HG02763 (cell line): ENCODE data around the gene TRANK1.
"Not testable (repeated sequence)": the region's sequence is repeated elsewhere in the genome, so short reads cannot be mapped to it uniquely, and the experiment has no call there.

ENCODE experiments used
- ATAC-seq: cut with Tn5 transposase; IDR thresholded peaks from one replicate; pipeline ENCODE4 v1.9.1; 2021; ENCODE audit warnings: mild to moderate bottlenecking, moderate library complexity; ENCODE audit not compliant: unreplicated experiment

Gene TRANK1

DNA sequence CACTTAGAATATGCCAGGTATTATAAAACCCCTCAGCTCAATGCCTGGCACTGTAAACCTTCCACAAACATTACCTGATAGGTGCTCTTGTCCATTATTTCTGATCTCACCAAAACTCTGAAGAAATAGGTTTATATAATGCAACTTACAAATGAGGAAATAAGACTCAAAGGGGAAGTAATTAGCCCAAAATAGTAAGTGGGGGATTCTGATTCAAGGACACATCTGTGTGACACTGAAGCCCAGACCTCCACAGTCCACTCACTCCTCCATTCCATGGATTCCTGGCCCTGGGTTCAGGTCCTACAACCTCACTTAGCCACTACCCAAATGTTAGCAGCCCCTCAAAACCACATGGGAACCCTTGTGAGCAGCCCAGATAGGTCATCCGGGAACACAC lies 49.9 kb downstream of the TRANK1 start:
- ATAC-seq: no peak

DNA sequence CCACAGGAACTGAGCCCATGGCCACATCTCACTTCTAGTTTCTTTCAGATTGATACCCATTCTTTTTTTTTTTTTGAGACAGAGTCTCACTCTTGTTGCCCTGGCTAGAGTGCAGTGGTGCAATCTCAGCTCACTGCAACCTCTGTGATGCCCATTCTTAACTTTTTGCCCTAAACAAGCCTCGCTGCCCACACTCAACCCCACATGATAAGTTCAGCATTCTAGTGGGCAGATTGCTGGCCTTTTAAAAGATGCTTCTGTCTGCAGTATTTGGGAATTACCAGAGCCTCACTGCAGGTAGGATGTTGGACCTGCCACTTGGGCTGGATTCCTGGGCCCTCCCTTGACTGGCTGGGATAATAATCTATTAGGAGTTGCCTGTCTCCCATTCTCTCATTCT lies 51.0 kb downstream of the TRANK1 start:
- ATAC-seq: no peak

DNA sequence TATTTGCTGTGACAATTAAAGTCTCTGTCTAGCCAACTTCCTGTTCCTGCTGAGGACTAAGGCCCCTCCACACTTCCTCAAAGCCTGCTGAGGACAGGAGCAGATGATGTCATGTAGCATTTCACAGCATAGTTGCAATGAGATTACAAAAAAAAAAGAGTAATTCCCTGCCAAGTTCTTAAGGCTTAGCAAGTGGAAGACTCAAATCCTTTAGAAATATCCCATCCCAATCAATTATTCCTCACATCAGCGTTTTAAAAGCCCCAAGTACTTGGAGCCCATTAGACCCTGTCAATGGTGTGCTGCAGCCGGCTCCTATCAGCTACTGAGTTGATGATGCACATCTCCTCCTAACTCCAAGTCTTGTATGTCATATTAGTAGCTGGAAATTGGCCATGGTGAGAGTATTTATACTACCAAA lies 51.7 kb downstream of the TRANK1 start:
- peak; percentile 38 for ATAC-seq

DNA sequence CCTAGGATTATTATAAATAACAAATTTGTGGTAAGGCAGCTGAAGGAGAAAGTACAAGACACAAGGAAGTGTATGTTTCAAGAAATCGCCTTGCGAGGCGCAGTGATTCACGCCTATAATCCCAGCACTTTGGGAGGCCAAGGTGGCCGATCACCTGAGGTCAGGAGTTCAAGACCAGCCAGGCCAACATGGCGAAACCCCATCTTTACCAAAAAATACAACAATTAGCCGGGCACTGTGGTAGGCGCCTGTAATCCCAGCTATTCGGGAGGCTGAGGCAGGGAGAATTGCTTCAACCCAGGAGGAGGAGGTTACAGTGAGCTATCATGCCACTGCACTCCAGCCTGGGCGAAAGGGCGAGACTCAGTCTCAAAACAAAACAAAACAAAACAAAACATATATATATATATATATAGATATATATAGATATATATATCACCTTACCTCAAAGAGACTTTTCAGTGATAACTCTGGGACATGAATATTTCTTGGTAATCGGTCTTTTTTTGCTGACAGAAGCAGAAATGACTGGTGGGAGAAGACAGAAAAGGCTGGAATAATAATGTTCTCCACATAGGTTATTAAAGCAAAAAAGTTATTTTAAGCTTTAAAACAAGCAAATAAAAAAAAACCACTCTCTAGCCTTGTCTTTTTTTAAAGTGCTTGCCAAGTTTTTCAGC lies 52.3 kb downstream of the TRANK1 start:
- no peak for ATAC-seq

DNA sequence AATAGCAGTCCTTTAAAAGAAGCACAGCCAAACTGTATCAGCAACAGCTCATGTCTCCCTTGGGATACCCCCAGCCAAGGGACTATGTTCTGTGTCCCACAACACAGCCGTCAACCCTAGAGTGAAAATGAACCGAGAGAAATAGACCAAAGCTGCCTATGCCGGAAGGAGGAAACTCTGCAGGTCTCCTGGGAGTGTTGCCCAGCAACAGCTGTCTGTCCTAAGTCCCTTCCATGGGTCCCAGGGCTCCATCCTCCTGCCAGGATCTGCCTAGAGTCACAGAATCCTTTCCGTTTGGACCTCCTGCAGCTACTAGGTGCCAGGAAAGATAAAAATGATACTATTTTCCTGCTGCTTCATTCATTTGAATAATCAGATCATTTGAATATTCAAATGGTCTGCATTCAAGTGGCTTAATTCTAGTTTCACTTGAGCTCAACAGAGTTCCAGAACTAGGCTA lies 53.1 kb downstream of the TRANK1 start:
- peak; percentile 79 for ATAC-seq

DNA sequence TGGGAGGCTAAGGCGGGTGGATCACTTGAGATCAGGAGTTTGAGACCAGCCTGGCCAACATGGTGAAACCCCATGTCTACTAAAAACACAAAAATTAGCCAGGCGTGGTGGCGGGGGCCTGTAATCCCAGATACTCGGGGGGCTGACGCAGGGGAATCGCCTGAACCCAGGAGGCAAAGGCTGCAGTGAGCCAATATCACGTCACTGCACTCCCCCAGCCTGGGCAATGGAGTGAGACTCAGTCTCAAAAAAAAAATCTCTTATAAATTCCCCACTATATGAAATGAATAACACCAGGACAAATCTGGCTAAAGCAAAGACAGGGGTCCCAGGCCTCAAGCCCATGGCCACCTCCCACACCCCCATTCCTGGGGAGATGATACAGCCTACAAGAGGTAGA lies 53.8 kb downstream of the TRANK1 start:
- ATAC-seq: not testable (repeated sequence)

DNA sequence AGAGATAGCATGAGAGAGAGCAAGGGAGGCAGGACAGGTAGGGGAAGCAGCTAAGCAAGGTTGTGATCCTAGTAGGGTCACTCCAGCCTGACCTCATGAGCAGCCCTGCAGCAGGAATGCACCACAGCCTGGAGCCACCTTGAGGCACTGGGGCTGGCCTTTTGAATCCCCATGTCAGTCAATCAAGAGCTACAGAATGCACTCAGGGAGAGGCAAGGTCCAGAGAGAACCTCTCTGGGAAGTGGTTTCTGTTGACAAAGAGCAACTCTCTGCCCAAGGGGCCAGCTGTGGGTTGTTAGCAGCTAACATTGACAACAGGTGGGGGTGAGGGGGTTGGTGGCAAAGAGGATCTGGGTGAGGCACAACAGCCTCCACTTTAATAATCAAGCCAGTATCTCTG lies 54.6 kb downstream of the TRANK1 start:
- no peak for ATAC-seq

DNA sequence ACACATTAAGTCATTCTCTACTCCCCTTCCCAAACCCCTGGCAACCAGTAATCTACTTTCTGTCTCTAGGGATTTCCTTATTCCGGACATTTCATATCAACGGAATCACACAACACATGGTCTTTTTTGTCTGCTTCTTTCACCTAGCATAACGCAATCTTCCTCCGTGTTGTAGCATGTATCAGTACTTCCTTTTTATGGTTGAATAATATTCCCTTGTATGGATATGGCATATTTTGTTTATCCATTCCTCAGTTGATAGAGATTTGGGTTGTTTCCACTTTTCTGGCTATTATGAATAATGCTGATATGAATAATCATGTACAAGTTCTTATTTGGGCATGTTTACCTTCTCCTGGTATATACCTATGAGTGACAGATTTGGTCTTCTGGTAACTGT lies 63.1 kb downstream of the TRANK1 start:
- no peak for ATAC-seq

DNA sequence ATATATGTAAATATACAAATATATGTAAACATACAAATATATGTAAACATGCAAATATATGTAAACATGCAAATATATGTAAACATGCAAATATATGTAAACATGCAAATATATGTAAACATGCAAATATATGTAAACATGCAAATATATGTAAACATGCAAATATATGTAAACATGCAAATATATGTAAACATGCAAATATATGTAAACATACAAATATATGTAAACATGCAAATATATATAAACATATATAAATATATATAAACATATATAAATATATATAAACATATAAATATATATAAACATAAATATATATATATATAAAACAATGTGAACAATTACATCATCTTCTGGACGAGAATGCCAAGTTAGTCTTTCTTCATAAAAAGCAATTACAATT lies 65.0 kb downstream of the TRANK1 start:
- not testable (repeated sequence) for ATAC-seq

DNA sequence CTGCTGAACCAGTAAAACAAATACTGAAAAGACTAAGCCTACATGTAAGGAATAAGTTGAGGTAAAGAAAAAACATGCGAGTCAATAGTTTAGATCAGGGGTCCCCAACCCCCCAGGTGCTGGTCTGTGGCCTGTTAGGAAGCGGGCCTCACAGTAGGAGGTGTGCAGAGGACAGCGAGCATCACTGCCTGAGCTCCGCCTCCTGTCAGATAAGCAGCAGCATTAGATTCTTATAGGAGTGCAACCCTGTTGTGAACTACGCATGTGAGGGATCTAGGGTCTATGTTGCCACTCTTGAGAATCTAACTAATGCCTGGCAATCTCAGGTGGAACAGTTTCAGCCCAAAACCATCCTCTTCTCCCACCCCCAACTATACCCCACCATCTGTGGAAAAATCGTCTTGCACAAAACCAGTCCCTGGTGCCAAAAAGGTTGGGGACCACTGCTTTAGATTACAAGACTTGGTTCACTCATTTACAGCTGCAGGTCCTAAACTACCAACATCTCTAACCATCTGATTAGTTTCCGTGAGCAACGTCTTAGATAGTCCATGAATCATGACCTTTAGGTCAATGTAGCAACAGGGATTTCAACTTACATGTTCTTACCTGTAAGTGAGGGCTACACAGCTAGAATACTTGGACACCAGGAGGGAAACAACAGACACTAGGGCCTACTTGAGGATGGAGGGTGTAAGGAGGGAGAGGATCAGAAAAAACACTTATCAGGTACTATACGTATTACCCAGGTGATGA lies 66.7 kb downstream of the TRANK1 start:
- no peak for ATAC-seq

DNA sequence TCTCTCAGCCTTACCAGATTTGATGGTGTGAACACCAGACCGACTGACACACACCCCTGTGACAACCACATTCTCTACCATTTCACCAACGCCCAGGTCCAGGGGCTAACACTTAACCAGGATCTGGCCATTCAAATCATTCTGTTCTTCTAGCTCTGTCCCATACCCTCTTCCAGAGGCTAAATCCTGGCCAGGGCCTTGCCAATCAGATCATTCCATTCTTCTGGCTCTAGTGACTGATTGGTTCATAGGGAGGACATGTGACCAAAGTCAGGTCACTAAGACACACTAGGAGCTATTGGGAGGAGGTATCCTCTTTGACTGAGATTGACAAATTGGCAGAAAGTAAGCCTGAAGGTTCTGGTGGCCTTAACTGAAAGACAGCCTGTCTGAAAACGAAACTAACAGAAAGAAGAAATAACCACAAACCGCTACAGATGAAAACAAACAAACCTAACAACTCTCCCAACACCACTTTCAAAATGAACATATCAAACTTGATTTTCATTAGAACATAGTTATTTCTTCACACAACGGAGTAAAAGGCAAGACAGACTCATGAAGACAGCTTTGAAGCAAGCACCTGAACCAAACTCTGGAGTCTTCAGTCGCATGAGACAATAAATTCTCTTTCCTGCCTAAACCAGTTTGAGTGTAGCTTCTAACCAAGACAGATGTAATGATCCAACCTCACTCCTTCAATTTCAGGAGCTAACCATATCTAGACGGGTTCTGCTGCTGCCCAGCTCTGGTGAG lies 68.5 kb downstream of the TRANK1 start:
- peak; percentile 98 for ATAC-seq

DNA sequence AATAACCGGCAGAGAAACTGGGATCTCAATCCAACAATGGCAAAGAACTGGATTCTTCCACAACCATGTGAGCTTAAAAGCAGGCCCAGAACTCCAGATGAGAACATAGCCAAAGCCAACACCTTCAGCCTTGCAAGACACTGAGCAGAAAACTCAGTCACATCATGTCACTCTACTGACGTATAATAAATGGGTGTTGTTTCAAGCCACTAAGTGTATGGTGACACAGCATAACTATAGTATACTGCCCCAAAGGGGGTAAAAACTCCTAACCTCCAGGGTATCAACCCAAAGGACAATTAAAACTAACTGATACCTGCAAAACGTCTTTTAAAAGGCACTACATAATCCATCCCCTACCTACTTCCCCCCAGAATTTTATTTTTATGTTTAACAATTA lies 69.5 kb downstream of the TRANK1 start:
- no peak for ATAC-seq

DNA sequence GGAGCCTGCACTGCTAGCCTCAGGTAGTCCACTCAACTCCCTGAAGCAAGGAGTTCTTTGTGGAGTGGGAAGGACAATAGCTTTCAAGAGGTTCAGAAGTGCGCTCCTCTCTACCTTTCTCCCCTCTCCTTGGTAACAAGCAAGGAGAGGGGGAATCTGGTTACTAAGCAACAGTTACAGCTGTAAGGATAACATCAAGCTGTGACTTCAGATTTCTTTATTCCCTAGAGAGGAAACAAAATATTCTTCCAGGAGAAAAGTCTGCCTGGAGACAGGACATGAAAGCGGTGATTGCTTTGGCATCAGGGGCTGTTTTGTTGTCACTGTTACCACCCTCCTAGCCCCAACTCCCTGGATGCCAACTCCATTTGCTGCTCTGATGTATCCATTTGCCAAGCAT lies 70.4 kb downstream of the TRANK1 start:
- no peak for ATAC-seq

DNA sequence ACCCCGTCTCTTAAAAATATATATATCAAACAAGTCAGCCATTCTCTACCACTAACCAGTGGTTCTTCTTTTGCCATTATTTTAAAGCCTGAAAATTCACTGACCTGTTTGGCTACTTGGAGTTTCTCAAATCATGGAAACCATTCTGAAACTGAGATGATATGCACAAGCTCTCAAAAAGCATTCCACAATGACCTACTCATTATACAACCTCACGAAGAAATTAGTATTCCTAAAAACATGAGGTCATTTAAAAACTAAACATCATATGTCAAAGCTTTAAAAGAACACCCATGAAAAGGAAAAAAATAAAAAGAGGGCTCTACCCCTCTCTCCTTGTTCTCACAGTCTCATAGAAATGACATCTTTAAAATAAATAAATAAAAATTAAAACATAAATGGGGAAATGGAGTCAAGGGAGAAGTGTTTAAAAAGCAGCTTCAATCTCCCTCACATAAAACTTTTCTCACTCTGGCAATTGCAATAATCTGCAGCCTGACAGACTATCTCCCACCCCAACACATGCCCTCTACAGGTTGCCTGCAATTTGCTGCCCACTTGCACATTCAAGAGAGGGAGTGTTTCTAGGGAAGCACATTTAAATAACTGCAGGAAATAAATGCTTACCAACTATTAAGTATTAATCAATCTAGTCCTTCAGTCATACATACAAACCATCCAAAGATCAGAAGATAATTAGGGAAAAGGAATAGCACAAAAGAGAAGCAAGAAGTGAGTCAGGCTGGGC lies 73.3 kb downstream of the TRANK1 start:
- no peak for ATAC-seq

DNA sequence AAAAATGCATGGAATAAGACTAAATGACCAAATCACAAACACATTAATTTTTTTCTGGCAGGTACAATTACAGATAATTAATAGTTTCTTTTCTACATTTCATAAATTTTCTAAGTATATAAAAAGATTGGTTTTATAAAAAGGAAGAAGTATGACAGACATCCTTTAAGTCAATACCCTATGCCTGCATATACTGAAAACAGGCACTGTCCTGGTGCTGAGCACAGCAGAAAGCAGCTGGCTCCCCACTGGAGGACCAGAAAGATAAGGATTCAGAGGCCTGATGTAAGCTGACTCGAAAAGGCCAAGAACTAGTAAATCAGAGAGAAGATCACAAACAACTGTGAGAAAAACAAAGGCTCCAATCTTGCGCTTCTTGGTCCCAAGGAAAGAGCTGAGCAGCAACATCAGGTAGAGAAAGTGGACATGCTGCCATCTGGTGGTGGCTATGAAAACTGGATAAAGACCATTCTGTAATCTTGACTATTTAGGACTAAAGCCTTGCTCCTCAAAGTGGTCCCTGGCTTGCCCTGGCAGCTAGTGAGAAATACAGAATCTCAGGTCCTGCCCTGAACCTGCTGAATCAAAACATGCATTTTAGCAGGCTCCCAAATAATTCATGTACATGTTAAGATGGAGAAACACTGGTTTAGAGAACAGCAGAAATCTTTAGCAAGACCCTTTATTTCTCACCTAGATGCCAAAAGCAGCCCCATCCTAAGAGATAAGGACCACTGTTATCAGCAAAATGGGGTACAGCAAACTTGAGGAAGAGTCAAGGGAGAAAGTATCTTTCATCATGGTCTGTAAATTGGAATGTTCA lies 76.0 kb downstream of the TRANK1 start:
- ATAC-seq: peak; percentile 90

DNA sequence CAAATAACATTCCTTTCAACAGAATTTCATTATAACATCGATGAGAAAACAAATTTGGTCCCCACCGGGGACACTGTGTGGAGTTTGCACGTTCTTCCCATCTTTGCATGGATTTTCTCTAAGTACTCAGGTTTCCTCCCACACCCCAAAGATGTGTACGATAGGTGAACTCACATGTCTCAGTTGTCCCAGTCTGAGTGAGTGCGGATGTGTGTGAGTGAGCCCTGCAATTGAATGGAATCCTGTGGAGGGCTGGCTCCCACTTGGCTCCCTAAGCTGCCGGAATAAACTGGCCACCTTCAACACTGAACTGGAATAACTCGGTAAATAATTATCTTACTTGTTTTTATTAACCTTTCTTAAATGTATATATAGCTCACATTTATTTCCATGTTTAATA lies 77.0 kb downstream of the TRANK1 start:
- ATAC-seq: no peak

DNA sequence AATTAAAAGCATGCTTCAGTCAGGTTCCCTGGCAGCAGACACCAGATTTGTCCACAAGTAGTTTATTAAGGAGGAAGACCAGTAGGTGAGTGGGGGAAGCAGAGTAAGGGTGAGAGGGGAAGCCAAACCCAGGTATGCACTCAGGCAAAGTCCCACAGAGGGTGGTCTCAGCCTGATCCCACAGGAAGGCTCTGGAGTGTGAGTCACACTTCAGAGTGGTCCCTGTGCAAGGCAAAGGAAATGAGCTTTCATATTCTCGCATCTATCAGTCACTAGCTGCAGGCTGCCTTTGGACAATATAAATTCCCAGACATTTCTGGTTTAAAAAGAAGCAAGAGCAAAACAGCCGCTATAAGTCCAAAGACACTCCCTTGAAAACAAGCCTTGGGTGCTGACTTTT lies 78.5 kb downstream of the TRANK1 start:
- ATAC-seq: no peak

DNA sequence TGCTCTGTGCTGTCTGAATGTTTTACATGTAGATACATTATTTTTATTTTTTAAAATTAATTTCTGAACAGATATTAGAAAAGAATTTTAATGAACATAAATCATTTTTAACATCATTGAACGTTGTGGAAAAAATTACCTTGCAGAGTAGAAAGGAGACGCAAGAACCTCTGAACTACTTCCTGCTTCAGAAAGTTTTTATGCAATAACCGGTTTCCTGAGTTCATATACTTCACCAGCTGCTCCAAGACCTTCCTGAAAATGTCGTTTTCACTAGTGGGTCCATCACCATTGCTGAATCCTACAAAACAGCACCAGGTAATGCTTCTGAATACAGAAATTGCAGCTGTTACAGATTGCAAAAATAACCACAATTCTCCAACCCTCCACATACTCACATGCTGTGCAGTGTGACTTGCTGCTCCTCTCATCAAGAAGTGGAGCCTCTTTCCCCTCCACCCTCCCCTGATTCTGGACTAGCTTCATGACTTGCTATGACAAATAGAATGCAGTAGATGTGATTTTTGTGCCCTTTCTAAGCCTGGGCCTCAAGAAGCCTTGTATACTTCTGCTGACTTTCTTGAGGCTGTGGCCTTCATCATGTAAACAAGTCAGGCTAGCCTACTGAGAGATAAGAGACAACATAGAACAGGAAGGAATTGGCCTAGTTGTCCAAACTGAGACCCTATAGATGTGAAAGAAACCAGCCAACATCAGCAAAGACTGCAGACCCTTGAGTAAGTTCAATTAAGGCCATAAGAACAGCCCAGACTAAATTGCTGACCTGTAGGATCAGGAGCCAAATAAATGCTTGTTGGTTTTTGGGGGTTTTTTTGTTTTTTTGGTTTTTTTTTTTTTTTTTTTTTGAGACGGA lies 80.4 kb downstream of the TRANK1 start:
- ATAC-seq: no peak

DNA sequence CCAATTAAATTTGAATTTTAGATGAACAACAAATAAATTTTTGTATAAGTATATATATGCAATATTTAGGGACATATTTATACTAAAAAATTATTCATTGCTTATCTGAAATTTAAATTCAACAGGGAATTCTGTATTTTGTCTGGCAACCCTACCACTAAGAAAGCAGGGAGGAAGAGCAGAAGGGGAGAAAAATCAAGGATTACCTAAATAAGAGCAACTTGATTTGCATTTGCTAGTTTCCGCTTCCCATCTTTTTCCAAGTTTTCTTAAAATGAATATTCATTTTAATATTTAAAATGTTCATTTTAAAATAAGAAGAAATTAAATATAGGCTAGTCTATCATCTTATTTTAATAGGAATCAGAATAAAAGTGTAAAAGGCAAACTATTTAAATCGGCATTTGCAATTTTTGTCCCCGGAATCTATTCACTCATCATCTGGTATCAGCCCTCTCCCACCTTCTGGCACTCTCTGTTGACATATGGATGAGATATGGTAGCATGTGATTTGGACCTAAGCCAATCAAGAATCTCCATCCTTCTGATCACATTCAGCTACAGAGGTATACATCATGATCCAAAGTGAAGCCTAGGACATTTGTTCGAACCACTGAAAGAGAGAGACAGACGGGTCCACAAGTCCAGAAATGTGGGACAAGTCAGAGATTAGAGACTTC lies 82.6 kb downstream of the TRANK1 start:
- no peak for ATAC-seq
